Endothelial cell of umbilical vein (primary cell): Measurements from ENCODE around the gene ELOVL6. TPM values are rescaled to one million over a fixed set of nuclear protein-coding genes. Genes with fewer than 3 reads are reported as not detected.

ENCODE experiments used
- BruUV-seq: library from RNA; stranded (reverse); fragments of 400-500 nt; replicated peaks from 2 replicates; lab custom pipeline; 2021; lab: Mats Ljungman, UMichigan
- CTCF ChIA-PET: fragments of 300-600, 350-600 bp; sonication (Branson Sonifier 250); formaldehyde crosslinking; loops from one replicate; lab custom pipeline; 2021; ENCODE audit warnings: antibody characterized with exemption, inconsistent platforms; lab: Charles Lee
- POLR2A ChIA-PET: fragments of 300-600, 350-600 bp; sonication (Branson Sonifier 250); formaldehyde crosslinking; loops from one replicate; lab custom pipeline; 2021; ENCODE audit warnings: antibody characterized with exemption, inconsistent platforms; lab: Charles Lee
- DNase-seq: peaks from one replicate; pipeline ENCODE4 v3.0.0-alpha.2; 2011; ENCODE audit warnings: low read depth, low spot score
- FAIRE-seq: peaks from 2 replicates; lab custom pipeline; 2011; peaks lifted over from hg19 to GRCh38; lab: Jason Lieb, UNC
- H2AFZ ChIP-seq: 2 replicates; pipeline ENCODE4 v1.6.0; 2012; ENCODE audit warnings: low read depth, low read length, control low read depth, inconsistent platforms
- H3K27ac ChIP-seq: 2 replicates; pipeline ENCODE4 v1.5.1; 2011; ENCODE audit warnings: low read depth, mild to moderate bottlenecking, control low read depth, low read length, moderate library complexity; ENCODE audit not compliant: insufficient read depth
- H3K27me3 ChIP-seq, 2 experiments: 2 replicates each; pipeline versions ENCODE4 v1.6.0 to v1.6.1; 2011; ENCODE audit warnings: low read length in 2 of 2, mixed read lengths in 1 of 2; ENCODE audit not compliant: control insufficient read depth in 2 of 2, insufficient read depth in 2 of 2
- H3K36me3 ChIP-seq, 2 experiments: 2 replicates in 1 of 2; 3 replicates in 1 of 2; pipeline ENCODE4 v1.5.1; 2011; ENCODE audit warnings: low read length in 2 of 2, mild to moderate bottlenecking in 1 of 2, moderate library complexity in 1 of 2; ENCODE audit not compliant: control insufficient read depth in 2 of 2, insufficient read depth in 2 of 2; ENCODE audit errors: extremely low read depth in 1 of 2
- H3K4me1 ChIP-seq: 3 replicates; pipeline ENCODE4 v1.5.1; 2011; ENCODE audit warnings: mild to moderate bottlenecking, low read length; ENCODE audit not compliant: control insufficient read depth, insufficient read depth; ENCODE audit errors: extremely low read depth
- H3K4me2 ChIP-seq: 2 replicates; pipeline ENCODE4 v1.6.1; 2011; ENCODE audit warnings: low read length, control low read depth, mixed read lengths; ENCODE audit not compliant: insufficient read depth
- H3K4me3 ChIP-seq, 3 experiments: fragments of 200-600 bp in 1 of 3; sonication (generic), shearing (Covaris generic) in 1 of 3; replicated peaks in 1 of 3; 2 replicates each; pipeline ENCODE4 v1.5.1; 2011 to 2016; ENCODE audit warnings: control low read depth in 3 of 3, low read length in 3 of 3, mild to moderate bottlenecking in 2 of 3, inconsistent platforms in 1 of 3, low read depth in 1 of 3, moderate library complexity in 1 of 3; ENCODE audit not compliant: insufficient read depth in 1 of 3
- H3K79me2 ChIP-seq: 2 replicates; pipeline ENCODE4 v1.6.0; 2012; ENCODE audit warnings: low read length, inconsistent platforms; ENCODE audit not compliant: control insufficient read depth, insufficient read depth
- H3K9ac ChIP-seq: replicated peaks from 2 replicates; pipeline ENCODE3; 2011; ENCODE audit warnings: low read length, control low read depth; ENCODE audit not compliant: insufficient read depth; ENCODE audit errors: extremely low read depth
- H3K9me1 ChIP-seq: replicated peaks from 3 replicates; pipeline ENCODE4 v1.6.0; 2011; ENCODE audit warnings: mild to moderate bottlenecking, low read length; ENCODE audit not compliant: control insufficient read depth, insufficient read depth; ENCODE audit errors: extremely low read depth
- H3K9me3 ChIP-seq: replicated peaks from 2 replicates; pipeline ENCODE4 v1.5.1; 2012; ENCODE audit warnings: low read length, inconsistent platforms; ENCODE audit not compliant: control insufficient read depth, insufficient read depth
- H4K20me1 ChIP-seq: replicated peaks from 2 replicates; pipeline ENCODE3; 2011; ENCODE audit warnings: mild to moderate bottlenecking, low read length; ENCODE audit not compliant: control insufficient read depth, insufficient read depth; ENCODE audit errors: extremely low read depth
- EZH2 ChIP-seq: IDR thresholded peaks from 2 replicates; pipeline ENCODE4 v1.6.1; 2012; ENCODE audit warnings: borderline replicate concordance, low read depth, mild to moderate bottlenecking, moderate library complexity, low read length, inconsistent platforms; ENCODE audit not compliant: severe bottlenecking
- JUN ChIP-seq: IDR thresholded peaks from 2 replicates; pipeline ENCODE4 v1.6.1; 2011; ENCODE audit warnings: borderline replicate concordance, low read depth; ENCODE audit not compliant: insufficient read length, insufficient read depth
- MYC ChIP-seq: IDR thresholded peaks from one replicate; pipeline ENCODE4 v1.6.1; 2011; ENCODE audit warnings: mild to moderate bottlenecking, low read depth, low read length
- POLR2AphosphoS5 ChIP-seq: IDR thresholded peaks from 2 replicates; pipeline ENCODE4 v1.6.1; 2012; ENCODE audit warnings: low read depth, mild to moderate bottlenecking, control low read depth, low read length, moderate library complexity; ENCODE audit not compliant: insufficient read depth
- dilution Hi-C: fragments of 300-500 bp; cut with MboI; formaldehyde crosslinking; loops from one replicate; pipeline ENCODE4 v1.15.0; 2019; ENCODE audit warnings: low sequenced_read_pairs; ENCODE audit not compliant: extremely low pct_ligation_motif_present
- intact Hi-C: fragments of 100-400 bp; cut with micrococcal nuclease; formaldehyde crosslinking; loops from one replicate; pipeline ENCODE4 v1.10.0; 2022
- polyA plus RNA-seq, 4 experiments: library from polyadenylated mRNA; depleted of rRNA in 3 of 4; stranded (reverse) in 3 of 4; unstranded in 1 of 4; fragments of >200 nt; gene quantifications; 2 replicates each; pipeline versions ENCODE4 v1.2.1 to v1.2.3, GENCODE V29; 2011 to 2012; ENCODE audit warnings: missing spikeins in 1 of 4
- total RNA-seq: library from RNA; stranded (reverse); gene quantifications from 2 replicates; pipeline ENCODE4 v1.2.3, GENCODE V29; 2021
- TF ChIP-seq, protein P1 (sequence below), 2 donors: IDR thresholded peaks; 1 replicate in 1 of 2; 2 replicates in 1 of 2; pipeline ENCODE4 v1.5.1; 2011; ENCODE audit warnings: low read length in 2 of 2, mild to moderate bottlenecking in 2 of 2, moderate library complexity in 2 of 2, control low read depth in 1 of 2, inconsistent platforms in 1 of 2, low read depth in 1 of 2; ENCODE audit not compliant: insufficient read depth in 1 of 2; ENCODE audit errors: extremely low read depth in 1 of 2
- TF ChIP-seq, protein P2 (sequence below): IDR thresholded peaks from 2 replicates; pipeline ENCODE4 v1.6.1; 2011; ENCODE audit not compliant: insufficient read depth, insufficient read length

Gene ELOVL6
- total and polyA plus RNA-seq, 2 donors (not counting 3 experiments of a cell fraction or from before 2014, with no cell fraction given) = 6.4 to 26.1 TPM

DNA sequence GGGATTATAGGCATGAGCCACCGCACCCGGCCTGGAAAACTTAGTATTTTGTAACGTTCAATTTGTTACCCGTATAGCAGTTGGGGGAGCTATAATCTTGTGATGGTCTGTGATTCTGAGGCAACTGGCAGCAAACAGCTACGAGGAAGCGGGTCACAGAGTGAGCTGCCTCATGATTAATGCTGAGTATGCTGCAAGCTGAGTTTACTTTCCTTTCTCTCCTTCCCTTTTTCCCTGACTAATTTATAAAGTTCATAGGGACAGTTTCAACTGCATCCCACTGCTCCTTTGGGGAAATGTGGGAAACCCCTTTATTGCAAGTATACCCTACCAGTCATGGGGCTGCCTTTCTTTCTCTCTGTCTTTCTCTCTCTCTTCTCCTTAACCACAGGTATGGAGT is 17.7 kb upstream of the ELOVL6 start:
- Histone ChIP-seq H3K4me2 (no peak overlapping the region), H3K9me1 (no peaks in the 10 kb centered on the region), H2AFZ (no peak overlapping the region), H3K79me2 (no peaks in the 10 kb centered on the region), H3K4me1 (no peaks in the 10 kb centered on the region), H3K27me3 (peaks cover 2 to 3% of the 10 kb centered on the region in 2 experiments), H3K9me3 (no peaks in the 10 kb centered on the region), H3K36me3 (no peaks in the 10 kb centered on the region), H3K4me3 (no peak overlapping the region), H3K9ac (no peak overlapping the region), H3K27ac (no peak overlapping the region), H4K20me1 (no peaks in the 10 kb centered on the region)
- DNase-seq (no peak), FAIRE-seq (no peak)
- ChIA-PET POLR2A (no interaction called here), CTCF (interaction anchor here (1.8 kb wide), 1 partner anchor 166 kb away, joined by 9 read pairs; no protein-coding TSS in a partner anchor)
- intact Hi-C loops (no loop called here), dilution Hi-C loops (no loop called here)
- no TSS peak for BruUV-seq
- TF ChIP-seq, protein P1, sequence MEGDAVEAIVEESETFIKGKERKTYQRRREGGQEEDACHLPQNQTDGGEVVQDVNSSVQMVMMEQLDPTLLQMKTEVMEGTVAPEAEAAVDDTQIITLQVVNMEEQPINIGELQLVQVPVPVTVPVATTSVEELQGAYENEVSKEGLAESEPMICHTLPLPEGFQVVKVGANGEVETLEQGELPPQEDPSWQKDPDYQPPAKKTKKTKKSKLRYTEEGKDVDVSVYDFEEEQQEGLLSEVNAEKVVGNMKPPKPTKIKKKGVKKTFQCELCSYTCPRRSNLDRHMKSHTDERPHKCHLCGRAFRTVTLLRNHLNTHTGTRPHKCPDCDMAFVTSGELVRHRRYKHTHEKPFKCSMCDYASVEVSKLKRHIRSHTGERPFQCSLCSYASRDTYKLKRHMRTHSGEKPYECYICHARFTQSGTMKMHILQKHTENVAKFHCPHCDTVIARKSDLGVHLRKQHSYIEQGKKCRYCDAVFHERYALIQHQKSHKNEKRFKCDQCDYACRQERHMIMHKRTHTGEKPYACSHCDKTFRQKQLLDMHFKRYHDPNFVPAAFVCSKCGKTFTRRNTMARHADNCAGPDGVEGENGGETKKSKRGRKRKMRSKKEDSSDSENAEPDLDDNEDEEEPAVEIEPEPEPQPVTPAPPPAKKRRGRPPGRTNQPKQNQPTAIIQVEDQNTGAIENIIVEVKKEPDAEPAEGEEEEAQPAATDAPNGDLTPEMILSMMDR (IDR thresholded peaks at IDR 0.05; ENCODE audit: extremely low read depth in 1 of 2, insufficient read depth in 1 of 2, low read depth in 1 of 2, low read length in 2 of 2) = no peak
- TF ChIP-seq, protein P2, sequence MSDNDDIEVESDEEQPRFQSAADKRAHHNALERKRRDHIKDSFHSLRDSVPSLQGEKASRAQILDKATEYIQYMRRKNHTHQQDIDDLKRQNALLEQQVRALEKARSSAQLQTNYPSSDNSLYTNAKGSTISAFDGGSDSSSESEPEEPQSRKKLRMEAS = no peak
- no peak for TF ChIP-seq EZH2
- TF ChIP-seq JUN = no peak
- no peak for TF ChIP-seq POLR2AphosphoS5
- no peak for TF ChIP-seq MYC
